ENCODE measurements around the gene KIF19.

KIF19 gene

DNA sequence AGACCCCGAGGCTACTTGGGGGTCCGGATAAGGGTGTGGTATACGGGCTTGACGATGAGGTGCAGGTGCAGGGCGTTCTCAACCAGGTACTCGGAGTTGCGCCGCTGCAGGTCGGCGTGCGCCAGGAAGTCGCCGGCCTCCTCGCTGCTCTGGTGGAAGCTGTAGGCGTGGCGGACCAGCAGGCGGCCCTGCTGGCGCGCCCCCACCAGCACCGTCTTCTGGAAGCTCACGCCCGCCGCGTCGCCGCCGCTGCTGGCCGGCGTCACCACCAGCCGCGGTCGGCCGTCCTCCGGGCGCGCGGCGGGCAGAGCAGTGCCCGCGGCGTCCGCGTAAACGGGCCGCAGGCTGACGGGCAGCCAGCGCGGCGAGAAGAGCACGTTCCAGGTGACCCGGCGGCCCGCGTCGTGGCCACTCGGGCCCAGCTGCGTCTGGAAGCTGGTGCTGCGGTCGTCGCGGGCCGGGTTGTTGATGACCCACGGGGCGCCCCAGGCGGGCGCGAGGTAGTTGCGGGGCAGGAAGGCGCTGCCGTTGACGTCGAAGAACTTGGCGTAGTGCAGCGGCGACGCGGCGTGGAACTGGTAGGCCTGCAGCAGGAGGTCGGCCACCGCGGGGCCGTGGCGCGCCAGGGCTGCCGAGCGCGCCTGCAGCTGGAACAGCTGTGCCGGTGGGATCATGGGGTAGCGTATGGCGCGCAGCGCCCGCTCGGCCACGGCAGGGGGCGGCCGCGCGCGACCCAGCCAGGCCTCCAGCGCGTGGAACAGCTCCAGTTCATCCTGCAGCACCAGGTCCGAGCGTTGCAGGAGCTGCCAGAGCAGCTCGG, 30.8 kb downstream of the KIF19 start:
- Histone ChIP-seq H3K14ac (ENCODE audit: low read length in 2 of 2) (no peak overlapping the region), H3K4me2 (ENCODE audit: low read length, poor library complexity, severe bottlenecking) (no peak overlapping the region), H2BK120ac (ENCODE audit: low read depth, low read length) (no peak overlapping the region), H3K79me1 (replicated peaks; ENCODE audit: low read length, poor library complexity, severe bottlenecking) (no peaks in the 10 kb centered on the region), H2BK12ac (ENCODE audit: low read length in 2 of 2) (no peak overlapping the region), H3K27me3 (ENCODE audit: control insufficient read depth in 1 of 2, insufficient read depth in 1 of 2, low read length in 2 of 2) (peaks cover 56 to 97% of the 10 kb centered on the region in 2 experiments), H3K36me3 (ENCODE audit: control insufficient read depth in 1 of 2, insufficient read depth in 2 of 2, low read depth in 1 of 2, low read length in 2 of 2) (no peaks in the 10 kb centered on the region), H3K4me1 (ENCODE audit: control insufficient read depth, insufficient read depth, low read depth, low read length) (peaks cover under 1% of the 10 kb centered on the region), H3K27ac (ENCODE audit: low read length, poor library complexity, severe bottlenecking) (no peak overlapping the region), H2AFZ (ENCODE audit: low read depth, low read length) (no peak overlapping the region), H3K9me3 (ENCODE audit: control insufficient read depth, low read length) (no peaks in the 10 kb centered on the region), H2AK5ac (ENCODE audit: low read length, severe bottlenecking) (no peak overlapping the region), H3K18ac (ENCODE audit: low read depth in 1 of 2, low read length in 2 of 2) (no peak overlapping the region), H2BK5ac (ENCODE audit: low read depth, low read length, poor library complexity, severe bottlenecking) (no peak overlapping the region), H4K91ac (ENCODE audit: low read length) (no peak overlapping the region), H4K8ac (ENCODE audit: low read length) (no peak overlapping the region), H3K4me3 (ENCODE audit: insufficient read depth in 1 of 2, low read depth in 1 of 2, low read length in 2 of 2) (no peak overlapping the region), H3K23ac (ENCODE audit: low read length in 2 of 2) (no peak overlapping the region), H2BK15ac (ENCODE audit: low read depth, poor library complexity, severe bottlenecking) (no peak overlapping the region), H3K9ac (ENCODE audit: low read length) (no peak overlapping the region), H3K4ac (ENCODE audit: low read depth in 1 of 2, low read length in 2 of 2) (no peak overlapping the region)
- DNase-seq: no peak
- 62% methylated on average over 105 of the region's 105 CpGs for WGBS

DNA sequence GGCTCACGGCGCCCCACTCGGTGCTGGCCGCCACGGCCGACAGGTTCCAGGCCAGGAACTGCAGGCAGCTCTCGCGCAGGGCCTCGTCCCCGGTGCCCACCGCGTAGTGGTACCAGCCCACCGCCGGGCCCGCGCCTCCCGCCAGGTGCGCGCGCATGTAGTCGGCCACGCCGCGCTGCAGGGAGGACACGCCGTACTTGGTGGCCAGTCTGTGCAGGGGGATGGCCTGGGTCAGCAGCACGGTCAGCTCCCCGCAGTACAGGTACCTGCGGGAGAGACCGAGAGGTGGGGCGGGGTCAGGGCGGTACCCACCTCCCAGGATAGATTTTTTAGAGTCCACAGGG, 31.4 kb downstream of the KIF19 start:
- Histone ChIP-seq H3K14ac (ENCODE audit: low read length in 2 of 2) (no peak overlapping the region), H4K91ac (ENCODE audit: low read length) (no peak overlapping the region), H2AFZ (ENCODE audit: low read depth, low read length) (no peak overlapping the region), H3K36me3 (ENCODE audit: control insufficient read depth in 1 of 2, insufficient read depth in 2 of 2, low read depth in 1 of 2, low read length in 2 of 2) (no peaks in the 10 kb centered on the region), H4K8ac (ENCODE audit: low read length) (no peak overlapping the region), H2BK12ac (ENCODE audit: low read length in 2 of 2) (no peak overlapping the region), H2AK5ac (ENCODE audit: low read length, severe bottlenecking) (no peak overlapping the region), H3K79me1 (replicated peaks; ENCODE audit: low read length, poor library complexity, severe bottlenecking) (no peaks in the 10 kb centered on the region), H3K4ac (ENCODE audit: low read depth in 1 of 2, low read length in 2 of 2) (no peak overlapping the region), H3K18ac (ENCODE audit: low read depth in 1 of 2, low read length in 2 of 2) (no peak overlapping the region), H3K4me2 (ENCODE audit: low read length, poor library complexity, severe bottlenecking) (no peak overlapping the region), H3K4me3 (ENCODE audit: insufficient read depth in 1 of 2, low read depth in 1 of 2, low read length in 2 of 2) (no peak overlapping the region), H3K9me3 (ENCODE audit: control insufficient read depth, low read length) (no peaks in the 10 kb centered on the region), H2BK5ac (ENCODE audit: low read depth, low read length, poor library complexity, severe bottlenecking) (no peak overlapping the region), H3K4me1 (ENCODE audit: control insufficient read depth, insufficient read depth, low read depth, low read length) (no peaks in the 10 kb centered on the region), H2BK15ac (ENCODE audit: low read depth, poor library complexity, severe bottlenecking) (no peak overlapping the region), H3K27me3 (ENCODE audit: control insufficient read depth in 1 of 2, insufficient read depth in 1 of 2, low read length in 2 of 2) (peaks cover 57 to 97% of the 10 kb centered on the region in 2 experiments), H3K27ac (ENCODE audit: low read length, poor library complexity, severe bottlenecking) (no peak overlapping the region), H3K23ac (ENCODE audit: low read length in 2 of 2) (no peak overlapping the region), H2BK120ac (ENCODE audit: low read depth, low read length) (no peak overlapping the region), H3K9ac (ENCODE audit: low read length) (no peak overlapping the region)
- no peak for DNase-seq
- 82% methylated on average over 32 of the region's 32 CpGs for WGBS

DNA sequence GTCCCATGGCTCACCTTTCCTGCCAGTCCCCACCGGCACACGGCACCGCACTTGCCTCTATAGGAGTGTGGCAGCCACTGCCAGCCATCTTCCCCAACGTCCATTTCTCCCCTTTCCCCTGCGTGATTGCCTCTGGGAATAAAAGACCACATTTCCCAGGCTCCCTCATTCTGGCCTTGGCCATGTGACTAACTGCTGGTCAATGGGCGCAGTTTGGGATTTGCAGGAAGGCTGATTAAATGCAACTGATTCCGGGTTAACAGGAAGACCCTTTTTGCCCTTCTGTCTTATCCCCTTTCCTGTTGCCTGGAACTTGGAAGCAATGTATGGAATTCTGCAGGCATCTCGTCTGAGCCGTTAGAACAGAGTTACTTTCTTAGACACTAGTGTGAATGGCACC, 32.7 kb downstream of the KIF19 start:
- Histone ChIP-seq H3K4me2 (ENCODE audit: low read length, poor library complexity, severe bottlenecking) (no peak overlapping the region), H3K4ac (ENCODE audit: low read depth in 1 of 2, low read length in 2 of 2) (no peak overlapping the region), H2BK12ac (ENCODE audit: low read length in 2 of 2) (no peak overlapping the region), H4K8ac (ENCODE audit: low read length) (no peak overlapping the region), H2AFZ (ENCODE audit: low read depth, low read length) (no peak overlapping the region), H2AK5ac (ENCODE audit: low read length, severe bottlenecking) (no peak overlapping the region), H3K9ac (ENCODE audit: low read length) (no peak overlapping the region), H2BK15ac (ENCODE audit: low read depth, poor library complexity, severe bottlenecking) (no peak overlapping the region), H3K4me3 (ENCODE audit: insufficient read depth in 1 of 2, low read depth in 1 of 2, low read length in 2 of 2) (no peak overlapping the region), H3K18ac (ENCODE audit: low read depth in 1 of 2, low read length in 2 of 2) (no peak overlapping the region), H3K79me1 (replicated peaks; ENCODE audit: low read length, poor library complexity, severe bottlenecking) (no peaks in the 10 kb centered on the region), H3K14ac (ENCODE audit: low read length in 2 of 2) (no peak overlapping the region), H3K4me1 (ENCODE audit: control insufficient read depth, insufficient read depth, low read depth, low read length) (no peaks in the 10 kb centered on the region), H2BK5ac (ENCODE audit: low read depth, low read length, poor library complexity, severe bottlenecking) (no peak overlapping the region), H4K91ac (ENCODE audit: low read length) (no peak overlapping the region), H2BK120ac (ENCODE audit: low read depth, low read length) (no peak overlapping the region), H3K27me3 (ENCODE audit: control insufficient read depth in 1 of 2, insufficient read depth in 1 of 2, low read length in 2 of 2) (peaks cover 56 to 97% of the 10 kb centered on the region in 2 experiments), H3K36me3 (ENCODE audit: control insufficient read depth in 1 of 2, insufficient read depth in 2 of 2, low read depth in 1 of 2, low read length in 2 of 2) (no peaks in the 10 kb centered on the region), H3K27ac (ENCODE audit: low read length, poor library complexity, severe bottlenecking) (no peak overlapping the region), H3K9me3 (ENCODE audit: control insufficient read depth, low read length) (no peaks in the 10 kb centered on the region), H3K23ac (ENCODE audit: low read length in 2 of 2) (no peak overlapping the region)
- WGBS: 73% methylated on average over 9 of the region's 9 CpGs
- DNase-seq: no peak

DNA sequence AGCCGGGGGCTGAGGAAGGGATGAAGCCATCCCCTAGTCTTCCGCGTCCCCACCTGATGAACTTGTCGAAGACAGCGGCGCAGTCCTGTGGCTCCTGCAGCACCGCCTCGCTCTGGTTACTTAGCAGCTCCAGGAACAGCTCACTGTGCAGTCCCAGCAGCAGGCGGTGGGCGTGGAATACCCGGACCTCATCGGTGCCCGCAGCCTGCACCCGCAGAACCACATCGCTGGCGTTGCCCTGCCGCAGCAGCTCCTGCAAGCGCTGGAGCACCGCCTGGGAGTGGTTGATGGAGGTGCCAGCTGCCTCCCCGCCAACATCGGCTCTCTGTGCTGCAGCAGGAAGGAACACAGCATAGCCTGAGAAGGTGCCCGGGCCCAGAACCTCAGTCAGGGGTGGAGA, 33.9 kb downstream of the KIF19 start:
- Histone ChIP-seq H3K4me1 (ENCODE audit: control insufficient read depth, insufficient read depth, low read depth, low read length) (no peaks in the 10 kb centered on the region), H3K14ac (ENCODE audit: low read length in 2 of 2) (no peak overlapping the region), H2BK15ac (ENCODE audit: low read depth, poor library complexity, severe bottlenecking) (no peak overlapping the region), H3K18ac (ENCODE audit: low read depth in 1 of 2, low read length in 2 of 2) (no peak overlapping the region), H4K91ac (ENCODE audit: low read length) (no peak overlapping the region), H2AFZ (ENCODE audit: low read depth, low read length) (no peak overlapping the region), H3K23ac (ENCODE audit: low read length in 2 of 2) (no peak overlapping the region), H3K4ac (ENCODE audit: low read depth in 1 of 2, low read length in 2 of 2) (no peak overlapping the region), H3K9ac (ENCODE audit: low read length) (no peak overlapping the region), H3K36me3 (ENCODE audit: control insufficient read depth in 1 of 2, insufficient read depth in 2 of 2, low read depth in 1 of 2, low read length in 2 of 2) (no peaks in the 10 kb centered on the region), H3K4me3 (ENCODE audit: insufficient read depth in 1 of 2, low read depth in 1 of 2, low read length in 2 of 2) (no peak overlapping the region), H2AK5ac (ENCODE audit: low read length, severe bottlenecking) (no peak overlapping the region), H4K8ac (ENCODE audit: low read length) (no peak overlapping the region), H2BK120ac (ENCODE audit: low read depth, low read length) (no peak overlapping the region), H2BK12ac (ENCODE audit: low read length in 2 of 2) (no peak overlapping the region), H2BK5ac (ENCODE audit: low read depth, low read length, poor library complexity, severe bottlenecking) (no peak overlapping the region), H3K9me3 (ENCODE audit: control insufficient read depth, low read length) (no peaks in the 10 kb centered on the region), H3K79me1 (replicated peaks; ENCODE audit: low read length, poor library complexity, severe bottlenecking) (no peaks in the 10 kb centered on the region), H3K4me2 (ENCODE audit: low read length, poor library complexity, severe bottlenecking) (no peak overlapping the region), H3K27me3 (ENCODE audit: control insufficient read depth in 1 of 2, insufficient read depth in 1 of 2, low read length in 2 of 2) (peaks cover 44 to 87% of the 10 kb centered on the region in 2 experiments), H3K27ac (ENCODE audit: low read length, poor library complexity, severe bottlenecking) (no peak overlapping the region)
- DNase-seq: no peak
- WGBS: 90% methylated on average over 22 of the region's 22 CpGs
